CD14-positive monocyte (primary cell): ENCODE measurements around the gene NME9. TPM values are rescaled to one million over a fixed set of nuclear protein-coding genes. Genes with fewer than 3 reads are reported as not detected.
A peak's percentile ranks its signal among the peaks of the same experiment; 100 is the strongest.

ENCODE experiments used
- DNase-seq, 3 donors: peaks; one replicate each; pipeline ENCODE4 v3.0.0-alpha.2; 2011 to 2022
- H2AFZ ChIP-seq: 2 replicates; pipeline ENCODE4 v1.6.0; 2012; ENCODE audit warnings: mild to moderate bottlenecking, low read depth, low read length, inconsistent platforms; ENCODE audit not compliant: insufficient read depth, poor library complexity, severe bottlenecking
- H3K27ac ChIP-seq, 2 donors: 1 replicate in 1 of 2; 2 replicates in 1 of 2; pipeline ENCODE4 v1.5.1; 2012 to 2013; ENCODE audit warnings: low read length in 2 of 2, control low read depth in 1 of 2, inconsistent platforms in 1 of 2, low read depth in 1 of 2, mild to moderate bottlenecking in 1 of 2
- H3K27me3 ChIP-seq, 2 donors: one replicate each; pipeline versions ENCODE4 v1.6.0 to v1.6.1; 2011 to 2013; ENCODE audit warnings: low read length in 2 of 2; ENCODE audit not compliant: control insufficient read depth in 2 of 2, insufficient read depth in 2 of 2
- H3K36me3 ChIP-seq, 2 donors: replicated peaks in 1 of 2; 1 replicate in 1 of 2; 2 replicates in 1 of 2; pipeline versions ENCODE4 v1.5.1 to v1.6.1; 2012 to 2013; ENCODE audit warnings: low read length in 2 of 2, control low read depth in 1 of 2, inconsistent platforms in 1 of 2, mild to moderate bottlenecking in 1 of 2; ENCODE audit not compliant: insufficient read depth in 2 of 2, control insufficient read depth in 1 of 2
- H3K4me1 ChIP-seq, 2 donors: 1 replicate in 1 of 2; 2 replicates in 1 of 2; pipeline versions ENCODE4 v1.5.1 to v1.6.1; 2012 to 2013; ENCODE audit warnings: low read length in 2 of 2, control low read depth in 1 of 2, inconsistent platforms in 1 of 2, mild to moderate bottlenecking in 1 of 2, moderate library complexity in 1 of 2; ENCODE audit not compliant: insufficient read depth in 2 of 2, control insufficient read depth in 1 of 2
- H3K4me2 ChIP-seq: replicated peaks from 2 replicates; pipeline ENCODE3; 2012; ENCODE audit warnings: low read length, moderate library complexity, mild to moderate bottlenecking; ENCODE audit not compliant: poor library complexity, severe bottlenecking; ENCODE audit errors: extremely low read depth
- H3K4me3 ChIP-seq, 3 experiments: fragments of 200-600 bp in 1 of 3; sonication (generic) in 1 of 3; replicated peaks in 1 of 3; 1 replicate in 2 of 3; 2 replicates in 1 of 3; pipeline ENCODE4 v1.5.1; 2011 to 2013; ENCODE audit warnings: low read length in 3 of 3, mild to moderate bottlenecking in 3 of 3, control low read depth in 2 of 3, low read depth in 2 of 3, inconsistent platforms in 1 of 3, moderate library complexity in 1 of 3
- H3K79me2 ChIP-seq: 2 replicates; pipeline ENCODE4 v1.6.0; 2012; ENCODE audit warnings: mild to moderate bottlenecking, control low read depth, inconsistent platforms, low read length, moderate library complexity; ENCODE audit not compliant: insufficient read depth
- H3K9ac ChIP-seq: 2 replicates; pipeline ENCODE4 v1.6.0; 2017; ENCODE audit warnings: low read length, mild to moderate bottlenecking; ENCODE audit not compliant: insufficient read depth, poor library complexity, severe bottlenecking
- H3K9me3 ChIP-seq, 2 donors: replicated peaks in 1 of 2; 1 replicate in 1 of 2; 2 replicates in 1 of 2; pipeline versions ENCODE4 v1.5.1 to v1.6.1; 2012 to 2013; ENCODE audit warnings: low read length in 2 of 2, control low read depth in 1 of 2; ENCODE audit not compliant: control insufficient read depth in 1 of 2, insufficient read depth in 1 of 2
- H4K20me1 ChIP-seq: 2 replicates; pipeline ENCODE4 v1.6.0; 2012; ENCODE audit warnings: mild to moderate bottlenecking, low read length, control low read depth, moderate library complexity; ENCODE audit not compliant: insufficient read depth
- H3K27ac Mint-ChIP-seq, 7 donors: one replicate each; pipeline ENCODE4 v1.8.0; 2020; ENCODE audit warnings: mild to moderate bottlenecking in 7 of 7, mixed read lengths in 7 of 7, moderate library complexity in 6 of 7, inconsistent platforms in 2 of 7
- H3K27me3 Mint-ChIP-seq, 3 donors: one replicate each; pipeline ENCODE4 v1.8.0; 2021 to 2022; ENCODE audit warnings: low read depth in 3 of 3, mild to moderate bottlenecking in 3 of 3, mixed read lengths in 3 of 3, moderate library complexity in 3 of 3, inconsistent platforms in 1 of 3
- H3K36me3 Mint-ChIP-seq, 2 donors: one replicate each; pipeline ENCODE4 v1.8.0; 2020; ENCODE audit warnings: mixed read lengths in 2 of 2, inconsistent platforms in 1 of 2, mild to moderate bottlenecking in 1 of 2
- H3K4me1 Mint-ChIP-seq: one replicate; pipeline ENCODE4 v1.8.0; 2020; ENCODE audit warnings: mild to moderate bottlenecking, mixed read lengths
- H3K4me3 Mint-ChIP-seq, 2 donors: one replicate each; pipeline ENCODE4 v1.8.0; 2020; ENCODE audit warnings: mild to moderate bottlenecking in 2 of 2, mixed read lengths in 2 of 2, moderate library complexity in 1 of 2
- H3K9me3 Mint-ChIP-seq, 7 donors: one replicate each; pipeline ENCODE4 v1.8.0; 2020 to 2022; ENCODE audit warnings: mixed read lengths in 7 of 7, mild to moderate bottlenecking in 6 of 7, moderate library complexity in 6 of 7, inconsistent platforms in 2 of 7
- WGBS: methylation state at CpG from one replicate; pipeline ENCODE4 v1.1.5; 2013; ENCODE audit warnings: missing lambda C conversion rate; ENCODE audit not compliant: insufficient coverage; 5-methylcytosine and 5-hydroxymethylcytosine counted together
- intact Hi-C, 2 donors: fragments of 100-400 bp; cut with micrococcal nuclease; formaldehyde crosslinking; loops; one replicate each; pipeline versions ENCODE4 v1.15.0 to v1.15.1; 2023
- polyA plus RNA-seq, 3 donors: library from polyadenylated mRNA; depleted of rRNA in 1 of 3; unstranded in 2 of 3; stranded (reverse) in 1 of 3; fragments of 300-500 nt in 2 of 3; fragments of >200 nt in 1 of 3; fragmentation: Illumina TruSeq in 2 of 3; gene quantifications; 1 replicate in 2 of 3; 2 replicates in 1 of 3; pipeline ENCODE4 v1.2.3, GENCODE V29; 2012 to 2021
- TF ChIP-seq, protein P1 (sequence below): fragments of 200-600 bp; IDR thresholded peaks from one replicate; pipeline ENCODE4 v1.8.0; 2022; ENCODE audit warnings: antibody characterized with exemption, mild to moderate bottlenecking

Gene NME9
- polyA plus RNA-seq, 3 donors, result 0.04 TPM; not detected in 2

DNA sequence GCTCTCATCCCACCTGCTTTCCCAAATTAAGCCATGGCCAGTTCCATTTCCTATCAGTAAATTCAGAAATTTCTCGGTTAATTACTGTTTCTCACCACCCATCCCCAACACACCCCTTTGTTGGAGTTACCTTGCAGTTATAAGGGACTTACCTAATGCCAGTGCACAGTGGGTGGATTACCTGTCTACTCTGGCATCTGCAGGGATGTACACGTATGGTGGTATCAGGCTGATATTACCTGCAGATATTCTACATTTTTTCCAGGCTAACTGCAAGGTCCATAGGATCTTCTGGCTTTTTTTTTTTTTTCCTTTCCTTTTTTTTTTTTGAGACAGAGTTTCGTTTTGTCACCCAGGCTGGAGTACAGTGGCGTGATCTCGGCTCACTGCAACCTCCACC is 10.9 kb upstream of the NME9 start:
- no peaks in the 10 kb centered on the region for H3K36me3 Mint-ChIP-seq
- H3K4me1 Mint-ChIP-seq, result no peaks in the 10 kb centered on the region
- H3K27ac Mint-ChIP-seq, result no peak overlapping the region
- no peak overlapping the region for H2AFZ ChIP-seq
- no peak overlapping the region for H3K27ac ChIP-seq
- no peaks in the 10 kb centered on the region for H3K27me3 ChIP-seq
- H4K20me1 ChIP-seq, result no peaks in the 10 kb centered on the region
- no peaks in the 10 kb centered on the region for H3K79me2 ChIP-seq
- peaks cover 0 to 3% (median 0%) of the 10 kb centered on the region in 7 donors for H3K9me3 Mint-ChIP-seq
- H3K9me3 ChIP-seq, result no peaks in the 10 kb centered on the region
- peak overlapping the region in 1 of 2 donors; percentile 16 for H3K4me3 Mint-ChIP-seq
- no CpG with 5 or more reads among the region's 5 CpGs for WGBS
- H3K36me3 ChIP-seq, result no peaks in the 10 kb centered on the region
- H3K9ac ChIP-seq, result no peak overlapping the region
- intact Hi-C loops, result no loop called here
- H3K4me2 ChIP-seq, result no peak overlapping the region
- peaks cover 0 to 8% (median 0%) of the 10 kb centered on the region in 3 donors for H3K27me3 Mint-ChIP-seq
- TF ChIP-seq, protein P1, sequence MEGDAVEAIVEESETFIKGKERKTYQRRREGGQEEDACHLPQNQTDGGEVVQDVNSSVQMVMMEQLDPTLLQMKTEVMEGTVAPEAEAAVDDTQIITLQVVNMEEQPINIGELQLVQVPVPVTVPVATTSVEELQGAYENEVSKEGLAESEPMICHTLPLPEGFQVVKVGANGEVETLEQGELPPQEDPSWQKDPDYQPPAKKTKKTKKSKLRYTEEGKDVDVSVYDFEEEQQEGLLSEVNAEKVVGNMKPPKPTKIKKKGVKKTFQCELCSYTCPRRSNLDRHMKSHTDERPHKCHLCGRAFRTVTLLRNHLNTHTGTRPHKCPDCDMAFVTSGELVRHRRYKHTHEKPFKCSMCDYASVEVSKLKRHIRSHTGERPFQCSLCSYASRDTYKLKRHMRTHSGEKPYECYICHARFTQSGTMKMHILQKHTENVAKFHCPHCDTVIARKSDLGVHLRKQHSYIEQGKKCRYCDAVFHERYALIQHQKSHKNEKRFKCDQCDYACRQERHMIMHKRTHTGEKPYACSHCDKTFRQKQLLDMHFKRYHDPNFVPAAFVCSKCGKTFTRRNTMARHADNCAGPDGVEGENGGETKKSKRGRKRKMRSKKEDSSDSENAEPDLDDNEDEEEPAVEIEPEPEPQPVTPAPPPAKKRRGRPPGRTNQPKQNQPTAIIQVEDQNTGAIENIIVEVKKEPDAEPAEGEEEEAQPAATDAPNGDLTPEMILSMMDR, result no peak
- no peaks in the 10 kb centered on the region for H3K4me1 ChIP-seq
- DNase-seq, result no peak
- no peak overlapping the region for H3K4me3 ChIP-seq

DNA sequence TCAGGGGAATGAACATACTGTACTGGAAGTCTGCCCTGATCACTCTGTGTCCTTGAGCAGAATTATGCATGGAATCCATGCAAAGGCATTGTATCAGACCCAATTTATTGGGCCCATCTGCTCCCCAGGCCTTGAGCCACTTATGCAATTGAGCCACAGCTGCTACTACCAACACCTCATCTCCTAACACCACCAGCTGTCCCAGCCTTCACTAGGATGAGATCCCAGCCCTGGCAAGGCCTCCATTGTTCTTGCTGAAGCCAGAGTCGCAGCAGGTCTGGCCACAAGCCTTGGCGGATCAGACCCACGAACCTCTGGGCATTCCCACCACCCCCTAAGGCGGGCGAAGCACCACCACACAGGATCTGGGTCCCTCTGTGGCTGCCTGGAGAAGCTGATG is 9.2 kb upstream of the NME9 start:
- no peak overlapping the region for H3K4me3 Mint-ChIP-seq
- H3K27ac Mint-ChIP-seq, result no peak overlapping the region
- Histone ChIP-seq H3K27me3 (no peaks in the 10 kb centered on the region), H3K79me2 (no peaks in the 10 kb centered on the region), H3K4me3 (no peak overlapping the region), H3K27ac (no peak overlapping the region), H3K9me3 (no peaks in the 10 kb centered on the region), H3K4me2 (no peak overlapping the region), H4K20me1 (no peaks in the 10 kb centered on the region), H3K9ac (no peak overlapping the region), H3K36me3 (no peaks in the 10 kb centered on the region), H2AFZ (no peak overlapping the region), H3K4me1 (no peaks in the 10 kb centered on the region)
- WGBS, result no CpG with 5 or more reads among the region's 5 CpGs
- no peaks in the 10 kb centered on the region for H3K36me3 Mint-ChIP-seq
- H3K4me1 Mint-ChIP-seq, result no peaks in the 10 kb centered on the region
- intact Hi-C loops, result no loop called here
- H3K9me3 Mint-ChIP-seq, result peaks cover 0 to 3% (median 0%) of the 10 kb centered on the region in 7 donors
- H3K27me3 Mint-ChIP-seq, result peaks cover 0 to 5% (median 0%) of the 10 kb centered on the region in 3 donors
- DNase-seq, result no peak
- TF ChIP-seq, protein P1, result no peak
